HT1080 (cell line): ENCODE results near the gene FCGBP. TPM values are rescaled to one million over a fixed set of nuclear protein-coding genes. Genes with fewer than 3 reads are reported as not detected.
"Not testable (repeated sequence)": the region's sequence is repeated elsewhere in the genome, so short reads cannot be mapped to it uniquely, and the experiment has no call there.

Source experiments
- DNase-seq: peaks from one replicate; pipeline ENCODE4 v3.0.0-alpha.2; 2015; ENCODE audit warnings: low read depth
- total RNA-seq: library from RNA; depleted of rRNA; stranded (reverse); fragments of >200 nt; shearing (Covaris generic); gene quantifications from 2 replicates; pipeline ENCODE4 v1.2.3, GENCODE V29; 2014

FCGBP gene
- total RNA-seq, 1 experiment from 2014 or later = 0.26 TPM

- no peak for DNase-seq
Measured at GRCh38 chr19:39919976-39920375, 14.5 kb downstream of the FCGBP start.

- no peak for DNase-seq
Measured at GRCh38 chr19:39918183-39918651, 16.2 kb downstream of the FCGBP start.

GRCh38 chr19:39917561-39918182 is 16.8 kb downstream of the FCGBP start:
- DNase-seq = no peak

- no peak for DNase-seq
Measured at GRCh38 chr19:39916851-39917396, 17.5 kb downstream of the FCGBP start.

GRCh38 chr19:39916236-39916635 is 18.2 kb downstream of the FCGBP start:
- no peak for DNase-seq

- DNase-seq = peak; percentile 62
Measured at GRCh38 chr19:39915848-39916215, 18.6 kb downstream of the FCGBP start.

DNA sequence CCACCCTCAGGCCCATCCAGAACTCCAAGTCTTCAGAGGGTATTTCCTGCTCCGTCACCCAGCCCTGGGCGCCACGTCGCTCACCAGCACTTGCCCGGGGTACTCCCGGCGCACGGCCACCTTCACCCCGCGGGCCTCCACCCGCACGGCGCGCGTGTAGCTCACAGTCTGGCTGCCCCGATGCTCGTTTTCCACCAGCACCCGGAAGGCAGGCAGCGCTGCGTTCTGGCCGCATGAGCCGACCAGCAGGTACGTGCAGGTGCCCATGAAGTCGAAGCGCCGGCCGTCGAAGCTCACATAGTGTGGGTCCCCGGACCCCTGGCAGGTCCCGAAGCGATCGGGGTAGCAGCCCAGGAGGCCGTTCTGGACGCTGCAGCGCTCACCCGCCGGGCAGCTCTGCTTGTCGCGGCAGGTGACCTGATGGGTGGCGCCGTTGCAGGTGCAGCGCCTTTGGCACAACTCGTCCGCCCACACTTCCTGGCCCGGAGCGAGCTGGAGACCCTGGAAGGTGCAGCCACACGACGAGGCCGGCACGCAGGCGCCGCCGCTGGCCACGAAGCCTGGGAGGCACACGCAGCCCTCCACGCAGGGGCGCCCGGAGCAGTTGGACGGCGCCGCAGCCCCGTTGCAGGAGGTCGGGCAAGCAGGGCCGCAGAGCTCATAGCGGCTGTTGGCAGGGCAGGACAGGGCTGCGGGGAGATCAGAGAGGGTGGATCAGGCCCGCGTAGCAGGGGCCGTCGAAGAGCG is 19.2 kb downstream of the FCGBP start:
- no peak for DNase-seq

GRCh38 chr19:39913682-39914333 is 20.6 kb downstream of the FCGBP start:
- DNase-seq = no peak

DNA sequence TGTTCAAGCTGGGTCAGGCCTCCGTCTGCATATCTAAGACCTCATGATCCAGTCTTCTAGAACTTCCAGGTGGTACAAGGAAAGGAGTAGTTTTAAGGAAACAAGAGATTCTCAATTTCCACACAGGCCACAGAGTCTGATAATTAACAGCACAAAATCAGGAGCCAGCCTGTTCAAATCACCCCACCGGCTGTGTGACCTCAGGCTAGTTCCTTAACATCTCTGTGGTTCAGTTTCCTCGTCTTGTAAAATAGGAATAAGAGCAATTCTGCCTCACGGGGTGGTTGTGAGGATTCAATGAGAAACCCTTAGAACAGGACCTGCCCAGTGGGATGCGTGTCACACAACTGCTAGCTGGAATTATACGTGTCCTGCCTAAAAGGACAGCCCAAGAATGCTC is 25.6 kb downstream of the FCGBP start:
- DNase-seq = no peak

DNA sequence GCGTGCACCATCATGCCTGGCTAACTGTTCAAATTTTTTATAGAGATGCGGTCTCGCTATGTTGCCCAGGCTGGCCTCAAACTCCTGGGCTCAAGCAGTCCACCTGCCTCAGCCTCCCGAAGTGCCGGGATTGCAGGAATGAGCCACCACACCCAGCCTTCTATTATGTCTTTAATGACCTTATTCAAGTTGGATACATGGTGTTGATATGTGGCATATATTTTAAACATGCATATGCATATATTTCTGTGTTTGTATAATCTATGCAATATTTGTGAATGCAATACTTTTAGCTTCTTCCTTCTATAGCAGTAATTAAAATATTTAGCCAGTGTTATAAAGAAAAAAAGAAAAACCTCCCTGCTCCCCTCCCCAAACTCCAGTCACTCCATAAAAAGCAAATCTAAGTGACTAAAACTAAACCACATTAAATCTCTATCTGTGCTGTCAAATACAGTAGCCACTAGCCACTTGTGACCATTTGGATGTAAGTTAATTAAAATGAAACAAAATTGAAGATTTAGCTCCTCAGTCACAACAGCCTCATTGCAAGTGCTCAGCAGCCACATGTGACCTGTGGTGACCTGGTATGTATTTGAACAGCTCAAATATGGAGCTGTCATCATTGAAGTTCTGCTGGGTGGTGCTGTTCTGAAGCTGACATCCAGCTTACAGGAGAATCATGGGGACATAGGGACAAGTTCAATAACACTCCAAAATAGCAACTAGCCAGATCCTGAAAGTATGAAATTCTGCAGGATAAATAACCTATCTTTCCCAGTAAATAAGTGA is 27.4 kb downstream of the FCGBP start:
- DNase-seq = no peak

GRCh38 chr19:39906283-39906682 is 28.2 kb downstream of the FCGBP start:
- DNase-seq = no peak

DNA sequence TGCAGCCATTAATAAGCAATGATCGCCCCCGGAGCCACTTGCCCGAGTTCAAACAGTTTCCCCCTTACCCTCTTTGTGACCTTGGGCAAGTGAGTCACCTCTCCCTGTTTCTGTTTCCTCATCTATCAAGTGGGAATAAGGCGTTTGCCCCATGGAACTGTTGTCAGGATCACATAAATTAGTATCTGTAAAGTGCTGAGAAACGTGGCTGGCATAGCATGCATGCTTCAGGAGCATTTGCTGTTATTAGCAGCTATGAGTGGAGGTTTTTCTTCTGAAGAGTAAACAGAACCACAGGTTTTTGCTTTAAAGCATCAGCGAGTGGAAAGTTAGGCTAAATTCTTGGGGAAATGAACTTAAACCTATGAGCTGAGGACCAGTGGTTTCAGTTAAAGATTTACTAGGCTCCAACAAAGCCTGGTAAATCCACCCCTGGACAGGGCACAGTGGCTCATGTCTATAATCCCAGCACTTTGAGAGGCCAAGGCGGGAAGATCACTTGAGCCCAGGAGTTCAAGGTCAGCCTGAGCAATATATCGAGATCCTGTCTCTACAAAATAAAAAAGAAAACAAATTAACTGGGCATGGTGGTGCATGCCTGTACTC is 30.8 kb downstream of the FCGBP start:
- not testable (repeated sequence) for DNase-seq

DNA sequence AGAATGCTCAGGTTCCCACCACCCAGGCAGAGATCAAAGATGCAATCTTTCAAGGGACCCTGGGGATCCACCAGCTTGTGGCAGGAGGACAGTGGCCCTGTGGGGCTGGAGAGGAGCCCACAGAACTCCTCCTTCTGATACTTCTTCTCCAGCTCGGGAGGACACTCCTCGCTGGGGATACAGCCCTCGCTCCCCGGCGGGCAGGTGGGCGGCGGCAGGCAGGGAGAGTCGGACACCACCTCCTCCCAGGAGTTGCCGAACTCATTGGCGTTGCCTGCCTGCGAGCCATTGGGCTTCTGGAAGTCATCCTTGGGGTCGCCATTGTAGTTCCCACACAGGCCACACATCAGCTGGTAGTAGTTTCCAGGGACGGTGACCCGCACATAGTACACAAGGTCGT is 32.1 kb downstream of the FCGBP start:
- not testable (repeated sequence) for DNase-seq

DNA sequence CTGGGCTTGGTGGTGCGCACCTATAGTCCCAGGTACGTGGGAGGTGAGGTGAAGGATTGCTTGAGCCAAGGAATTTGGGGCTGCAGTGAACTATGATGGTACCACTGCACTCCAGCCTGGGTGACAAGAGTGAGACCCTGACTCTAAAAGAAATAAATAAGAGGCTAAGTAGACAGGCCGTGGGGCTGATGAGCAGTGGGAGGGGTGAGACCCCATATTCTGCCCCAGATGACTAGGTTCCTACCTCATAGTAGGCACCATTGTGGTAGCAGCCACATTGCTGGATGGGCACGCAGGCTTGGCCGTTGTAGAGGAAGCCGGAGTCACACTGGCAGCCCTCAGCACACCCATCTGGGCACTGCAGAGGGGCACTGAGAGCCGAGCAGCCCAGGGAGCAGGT is 32.8 kb downstream of the FCGBP start:
- DNase-seq = not testable (repeated sequence)

- not testable (repeated sequence) for DNase-seq
Measured at GRCh38 chr19:39898858-39899257, 35.6 kb downstream of the FCGBP start.

DNA sequence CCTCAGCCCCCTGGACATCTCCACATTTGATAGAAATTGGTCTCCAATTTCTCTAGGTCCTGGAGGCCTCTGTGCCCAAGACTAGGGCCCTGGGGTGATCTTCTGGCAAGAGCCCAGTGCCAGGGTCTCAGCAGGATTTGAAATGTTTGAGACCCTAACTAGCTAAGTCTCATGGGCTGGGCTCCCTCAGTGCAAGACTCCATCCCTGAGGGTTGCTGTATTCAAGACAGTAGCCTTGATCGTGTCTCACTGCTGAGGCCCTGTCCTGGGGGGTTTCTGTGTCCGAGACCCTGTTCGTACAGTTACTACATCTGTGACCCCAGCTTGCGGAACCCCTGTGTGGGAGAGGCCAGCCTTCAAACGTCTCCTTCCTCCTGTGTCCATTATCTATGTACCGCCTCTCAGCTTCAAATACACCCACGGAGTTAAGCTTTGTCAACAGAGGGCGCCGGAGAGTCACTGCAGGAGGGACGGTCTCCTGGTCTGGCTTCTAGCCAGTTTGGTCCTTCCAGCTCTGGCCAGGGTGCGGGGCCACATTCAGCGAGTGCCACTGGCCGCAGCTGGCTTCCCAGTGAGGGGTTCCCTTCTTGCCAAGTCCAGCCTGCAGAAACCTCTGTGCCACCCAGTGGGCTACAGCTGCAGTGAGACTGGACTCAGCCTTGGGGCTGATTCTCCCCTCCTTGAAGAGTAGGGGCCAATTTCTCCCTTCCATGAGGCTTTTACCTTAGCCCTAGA is 36.8 kb downstream of the FCGBP start:
- DNase-seq = not testable (repeated sequence)

- not testable (repeated sequence) for DNase-seq
Measured at GRCh38 chr19:39895096-39895495, 39.3 kb downstream of the FCGBP start.

DNA sequence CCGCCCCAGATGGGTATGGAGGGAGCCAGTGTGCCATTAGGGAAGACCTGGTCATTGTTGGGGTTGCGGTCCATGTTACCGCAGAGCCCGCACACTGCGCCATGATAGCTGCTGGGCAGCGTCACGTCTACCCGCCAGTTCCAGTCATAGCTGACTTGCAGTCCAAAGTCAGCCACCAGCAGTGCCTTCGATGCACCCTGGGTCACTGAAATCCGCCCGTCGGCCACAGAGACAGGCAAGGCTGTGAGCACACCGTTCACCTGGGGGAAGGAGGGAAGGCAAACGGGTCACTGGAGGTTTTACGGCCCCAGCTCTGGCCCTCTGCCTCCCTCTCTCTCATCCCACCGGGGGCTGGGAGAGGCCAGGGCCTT is 40.2 kb downstream of the FCGBP start:
- not testable (repeated sequence) for DNase-seq

- DNase-seq = not testable (repeated sequence)
Measured at GRCh38 chr19:39893366-39894235, 40.8 kb downstream of the FCGBP start.
